Measurements from ENCODE around the gene SH3RF2.

DNA sequence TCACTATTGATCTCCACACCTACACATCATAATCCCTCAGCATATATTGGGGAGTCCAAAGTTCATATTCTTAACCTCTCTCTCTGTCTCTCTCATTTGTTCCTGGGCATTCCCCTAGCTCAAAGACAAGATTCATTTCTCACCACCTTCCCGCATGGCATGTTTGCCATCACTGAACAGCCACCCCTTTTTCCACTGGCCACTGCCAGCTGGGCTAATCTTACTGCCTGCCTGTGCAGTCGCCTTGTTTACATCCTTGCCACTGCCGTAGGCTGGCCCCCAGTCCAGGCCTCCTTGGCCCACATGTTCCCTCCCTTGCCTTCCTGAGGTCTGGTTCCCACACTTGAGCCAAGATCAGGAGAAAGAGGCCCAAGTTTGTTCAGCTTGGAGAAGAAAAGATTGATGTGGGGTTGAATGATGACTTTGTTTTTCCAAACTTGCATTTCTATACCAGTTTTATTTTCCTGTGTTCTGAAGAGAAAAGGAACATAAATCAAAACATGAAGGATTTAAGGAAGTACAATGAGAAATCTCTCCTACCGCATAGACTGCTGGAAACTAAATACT, 88.8 kb downstream of the SH3RF2 start:
- TF ChIP-seq, protein P1, sequence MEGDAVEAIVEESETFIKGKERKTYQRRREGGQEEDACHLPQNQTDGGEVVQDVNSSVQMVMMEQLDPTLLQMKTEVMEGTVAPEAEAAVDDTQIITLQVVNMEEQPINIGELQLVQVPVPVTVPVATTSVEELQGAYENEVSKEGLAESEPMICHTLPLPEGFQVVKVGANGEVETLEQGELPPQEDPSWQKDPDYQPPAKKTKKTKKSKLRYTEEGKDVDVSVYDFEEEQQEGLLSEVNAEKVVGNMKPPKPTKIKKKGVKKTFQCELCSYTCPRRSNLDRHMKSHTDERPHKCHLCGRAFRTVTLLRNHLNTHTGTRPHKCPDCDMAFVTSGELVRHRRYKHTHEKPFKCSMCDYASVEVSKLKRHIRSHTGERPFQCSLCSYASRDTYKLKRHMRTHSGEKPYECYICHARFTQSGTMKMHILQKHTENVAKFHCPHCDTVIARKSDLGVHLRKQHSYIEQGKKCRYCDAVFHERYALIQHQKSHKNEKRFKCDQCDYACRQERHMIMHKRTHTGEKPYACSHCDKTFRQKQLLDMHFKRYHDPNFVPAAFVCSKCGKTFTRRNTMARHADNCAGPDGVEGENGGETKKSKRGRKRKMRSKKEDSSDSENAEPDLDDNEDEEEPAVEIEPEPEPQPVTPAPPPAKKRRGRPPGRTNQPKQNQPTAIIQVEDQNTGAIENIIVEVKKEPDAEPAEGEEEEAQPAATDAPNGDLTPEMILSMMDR (IDR thresholded peaks at IDR 0.05 in 4 of 5, conservative IDR thresholded peaks at IDR 0.05 in 1 of 5): no peak
- TF ChIP-seq POLR2A (IDR thresholded peaks at IDR 0.05): no peak
